ENCODE data around the gene SYAP1. TPM values are rescaled to one million over a fixed set of nuclear protein-coding genes. Genes with fewer than 3 reads are reported as not detected.

SYAP1 gene
- total and polyA plus RNA-seq, 9 of the 15 experiments (the other 6 are each of a cell fraction or from before 2014, with no cell fraction given) = 5.7 to 35.3 (median 27.6) TPM

GRCh38 chrX:16774746-16775145 lies 55.3 kb downstream of the SYAP1 start:
- no TSS peak for BruUV-seq (replicated peaks)
- Histone ChIP-seq H3K9me3 (replicated peaks; ENCODE audit: control insufficient read depth, insufficient read depth, low read depth, low read length) (no peaks in the 10 kb centered on the region), H4K20me1 (replicated peaks; ENCODE audit: control insufficient read depth, insufficient read depth, low read length) (no peaks in the 10 kb centered on the region), H3K79me2 (ENCODE audit: control insufficient read depth, insufficient read depth, low read length) (no peaks in the 10 kb centered on the region), H2AFZ (ENCODE audit: low read depth, low read length) (no peak overlapping the region), H3K27ac (ENCODE audit: extremely low read depth, low read depth, low read length) (no peak overlapping the region), H3K4me2 (ENCODE audit: insufficient read depth, low read length) (no peak overlapping the region), H3K36me3 (ENCODE audit: control insufficient read depth, insufficient read depth, low read length) (no peaks in the 10 kb centered on the region), H3K27me3 (ENCODE audit: control insufficient read depth in 2 of 2, insufficient read depth in 2 of 2, low read length in 2 of 2) (no peaks in the 10 kb centered on the region), H3K9me1 (ENCODE audit: control insufficient read depth, insufficient read depth, low read length) (no peaks in the 10 kb centered on the region), H3K4me1 (replicated peaks in 1 of 2; ENCODE audit: control insufficient read depth in 2 of 2, insufficient read depth in 2 of 2, low read length in 2 of 2) (peaks cover 0 to 3% of the 10 kb centered on the region in 2 experiments; a peak in 3 of 5 replicates), H3K9ac (ENCODE audit: insufficient read depth in 1 of 2, low read depth in 2 of 2, low read length in 2 of 2) (no peak overlapping the region), H3K4me3 (no peak overlapping the region)
- in situ Hi-C loops (cut with MboI) (no loop called here), intact Hi-C loops (cut with micrococcal nuclease) (no loop called here)
- WGBS (ENCODE audit: insufficient coverage, low coverage, missing lambda C conversion rate) = 91% methylated on average over 2 of the region's 2 CpGs
- CTCF ChIA-PET (ENCODE audit: low intra/inter-chr PET ratio) = no interaction called here
- FAIRE-seq (no peak), DNase-seq (ENCODE audit: extremely low read depth in 1 of 4, low spot score in 3 of 4) (no peak), ATAC-seq (no peak)
- POLR2A ChIA-PET = interaction anchor here (1.3 to 1.8 kb wide), 3 partner anchors 8 to 13 kb away, joined by 4 to 10 read pairs (median 4); partner anchors contain the start of gene TXLNG
- TF ChIP-seq CLOCK (CRISPR knock-in tag; IDR thresholded peaks at IDR 0.05; ENCODE audit: borderline replicate concordance) (no peak), E2F1 (CRISPR knock-in tag; IDR thresholded peaks at IDR 0.05) (no peak), ZNF263 (CRISPR knock-in tag; IDR thresholded peaks at IDR 0.05; ENCODE audit: borderline replicate concordance) (no peak), ZNF639 (CRISPR knock-in tag; conservative IDR thresholded peaks at IDR 0.05 in 1 of 2, IDR thresholded peaks at IDR 0.05 in 1 of 2) (no peak), TCF7L2 (IDR thresholded peaks at IDR 0.05; ENCODE audit: low read depth, low read length) (no peak), NCOA1 (IDR thresholded peaks at IDR 0.05; ENCODE audit: low read depth) (no peak), PRDM10 (IDR thresholded peaks at IDR 0.05; ENCODE audit: partially characterized antibody) (no peak), RAD51 (IDR thresholded peaks at IDR 0.05; ENCODE audit: borderline replicate concordance, low read depth) (no peak), ZNF449 (CRISPR knock-in tag; IDR thresholded peaks at IDR 0.05) (no peak), MECOM (CRISPR knock-in tag; IDR thresholded peaks at IDR 0.05) (no peak)

Data from K562 (cell line).